Endothelial cell of umbilical vein (primary cell): ENCODE measurements around the gene WDR27. TPM values are rescaled to one million over a fixed set of nuclear protein-coding genes. Genes with fewer than 3 reads are reported as not detected.

Experiments used
- BruUV-seq: library from RNA; stranded (reverse); fragments of 400-500 nt; replicated peaks from 2 replicates; lab custom pipeline; 2021; lab: Mats Ljungman, UMichigan
- CTCF ChIA-PET: fragments of 300-600, 350-600 bp; sonication (Branson Sonifier 250); formaldehyde crosslinking; loops from one replicate; lab custom pipeline; 2021; ENCODE audit warnings: antibody characterized with exemption, inconsistent platforms; lab: Charles Lee
- POLR2A ChIA-PET: fragments of 300-600, 350-600 bp; sonication (Branson Sonifier 250); formaldehyde crosslinking; loops from one replicate; lab custom pipeline; 2021; ENCODE audit warnings: antibody characterized with exemption, inconsistent platforms; lab: Charles Lee
- DNase-seq: peaks from one replicate; pipeline ENCODE4 v3.0.0-alpha.2; 2011; ENCODE audit warnings: low read depth, low spot score
- FAIRE-seq: peaks from 2 replicates; lab custom pipeline; 2011; peaks lifted over from hg19 to GRCh38; lab: Jason Lieb, UNC
- H2AFZ ChIP-seq: 2 replicates; pipeline ENCODE4 v1.6.0; 2012; ENCODE audit warnings: low read depth, low read length, control low read depth, inconsistent platforms
- H3K27ac ChIP-seq: 2 replicates; pipeline ENCODE4 v1.5.1; 2011; ENCODE audit warnings: low read depth, mild to moderate bottlenecking, control low read depth, low read length, moderate library complexity; ENCODE audit not compliant: insufficient read depth
- H3K27me3 ChIP-seq, 2 experiments: 2 replicates each; pipeline versions ENCODE4 v1.6.0 to v1.6.1; 2011; ENCODE audit warnings: low read length in 2 of 2, mixed read lengths in 1 of 2; ENCODE audit not compliant: control insufficient read depth in 2 of 2, insufficient read depth in 2 of 2
- H3K36me3 ChIP-seq, 2 experiments: 2 replicates in 1 of 2; 3 replicates in 1 of 2; pipeline ENCODE4 v1.5.1; 2011; ENCODE audit warnings: low read length in 2 of 2, mild to moderate bottlenecking in 1 of 2, moderate library complexity in 1 of 2; ENCODE audit not compliant: control insufficient read depth in 2 of 2, insufficient read depth in 2 of 2; ENCODE audit errors: extremely low read depth in 1 of 2
- H3K4me1 ChIP-seq: 3 replicates; pipeline ENCODE4 v1.5.1; 2011; ENCODE audit warnings: mild to moderate bottlenecking, low read length; ENCODE audit not compliant: control insufficient read depth, insufficient read depth; ENCODE audit errors: extremely low read depth
- H3K4me2 ChIP-seq: 2 replicates; pipeline ENCODE4 v1.6.1; 2011; ENCODE audit warnings: low read length, control low read depth, mixed read lengths; ENCODE audit not compliant: insufficient read depth
- H3K4me3 ChIP-seq, 3 experiments: fragments of 200-600 bp in 1 of 3; sonication (generic), shearing (Covaris generic) in 1 of 3; replicated peaks in 1 of 3; 2 replicates each; pipeline ENCODE4 v1.5.1; 2011 to 2016; ENCODE audit warnings: control low read depth in 3 of 3, low read length in 3 of 3, mild to moderate bottlenecking in 2 of 3, inconsistent platforms in 1 of 3, low read depth in 1 of 3, moderate library complexity in 1 of 3; ENCODE audit not compliant: insufficient read depth in 1 of 3
- H3K79me2 ChIP-seq: 2 replicates; pipeline ENCODE4 v1.6.0; 2012; ENCODE audit warnings: low read length, inconsistent platforms; ENCODE audit not compliant: control insufficient read depth, insufficient read depth
- H3K9ac ChIP-seq: replicated peaks from 2 replicates; pipeline ENCODE3; 2011; ENCODE audit warnings: low read length, control low read depth; ENCODE audit not compliant: insufficient read depth; ENCODE audit errors: extremely low read depth
- H3K9me1 ChIP-seq: replicated peaks from 3 replicates; pipeline ENCODE4 v1.6.0; 2011; ENCODE audit warnings: mild to moderate bottlenecking, low read length; ENCODE audit not compliant: control insufficient read depth, insufficient read depth; ENCODE audit errors: extremely low read depth
- H3K9me3 ChIP-seq: replicated peaks from 2 replicates; pipeline ENCODE4 v1.5.1; 2012; ENCODE audit warnings: low read length, inconsistent platforms; ENCODE audit not compliant: control insufficient read depth, insufficient read depth
- H4K20me1 ChIP-seq: replicated peaks from 2 replicates; pipeline ENCODE3; 2011; ENCODE audit warnings: mild to moderate bottlenecking, low read length; ENCODE audit not compliant: control insufficient read depth, insufficient read depth; ENCODE audit errors: extremely low read depth
- CTCF ChIP-seq, 2 donors: IDR thresholded peaks; 1 replicate in 1 of 2; 2 replicates in 1 of 2; pipeline ENCODE4 v1.5.1; 2011; ENCODE audit warnings: low read length in 2 of 2, mild to moderate bottlenecking in 2 of 2, moderate library complexity in 2 of 2, control low read depth in 1 of 2, inconsistent platforms in 1 of 2, low read depth in 1 of 2; ENCODE audit not compliant: insufficient read depth in 1 of 2; ENCODE audit errors: extremely low read depth in 1 of 2
- EZH2 ChIP-seq: IDR thresholded peaks from 2 replicates; pipeline ENCODE4 v1.6.1; 2012; ENCODE audit warnings: borderline replicate concordance, low read depth, mild to moderate bottlenecking, moderate library complexity, low read length, inconsistent platforms; ENCODE audit not compliant: severe bottlenecking
- FOS ChIP-seq: IDR thresholded peaks from 2 replicates; pipeline ENCODE4 v1.6.1; 2011; ENCODE audit warnings: mild to moderate bottlenecking, low read length, moderate library complexity, borderline replicate concordance; ENCODE audit not compliant: insufficient read depth
- GATA2 ChIP-seq: IDR thresholded peaks from 2 replicates; pipeline ENCODE4 v1.7.0; 2011; ENCODE audit warnings: low read depth, mild to moderate bottlenecking, moderate library complexity, mixed read lengths, low read length; ENCODE audit not compliant: insufficient read length, insufficient read depth
- JUN ChIP-seq: IDR thresholded peaks from 2 replicates; pipeline ENCODE4 v1.6.1; 2011; ENCODE audit warnings: borderline replicate concordance, low read depth; ENCODE audit not compliant: insufficient read length, insufficient read depth
- MAX ChIP-seq: IDR thresholded peaks from 2 replicates; pipeline ENCODE4 v1.6.1; 2011; ENCODE audit not compliant: insufficient read depth, insufficient read length
- MYC ChIP-seq: IDR thresholded peaks from one replicate; pipeline ENCODE4 v1.6.1; 2011; ENCODE audit warnings: mild to moderate bottlenecking, low read depth, low read length
- POLR2A ChIP-seq: IDR thresholded peaks from 2 replicates; pipeline ENCODE4 v1.6.1; 2012; ENCODE audit warnings: low read depth, mild to moderate bottlenecking, control low read depth, low read length
- POLR2AphosphoS5 ChIP-seq: IDR thresholded peaks from 2 replicates; pipeline ENCODE4 v1.6.1; 2012; ENCODE audit warnings: low read depth, mild to moderate bottlenecking, control low read depth, low read length, moderate library complexity; ENCODE audit not compliant: insufficient read depth
- dilution Hi-C: fragments of 300-500 bp; cut with MboI; formaldehyde crosslinking; loops from one replicate; pipeline ENCODE4 v1.15.0; 2019; ENCODE audit warnings: low sequenced_read_pairs; ENCODE audit not compliant: extremely low pct_ligation_motif_present
- intact Hi-C: fragments of 100-400 bp; cut with micrococcal nuclease; formaldehyde crosslinking; loops from one replicate; pipeline ENCODE4 v1.10.0; 2022
- polyA plus RNA-seq, 4 experiments: library from polyadenylated mRNA; depleted of rRNA in 3 of 4; stranded (reverse) in 3 of 4; unstranded in 1 of 4; fragments of >200 nt; gene quantifications; 2 replicates each; pipeline versions ENCODE4 v1.2.1 to v1.2.3, GENCODE V29; 2011 to 2012; ENCODE audit warnings: missing spikeins in 1 of 4
- total RNA-seq: library from RNA; stranded (reverse); gene quantifications from 2 replicates; pipeline ENCODE4 v1.2.3, GENCODE V29; 2021

The WDR27 gene
- total and polyA plus RNA-seq, 2 donors (not counting 3 experiments of a cell fraction or from before 2014, with no cell fraction given): 60.1 to 69.7 TPM

DNA sequence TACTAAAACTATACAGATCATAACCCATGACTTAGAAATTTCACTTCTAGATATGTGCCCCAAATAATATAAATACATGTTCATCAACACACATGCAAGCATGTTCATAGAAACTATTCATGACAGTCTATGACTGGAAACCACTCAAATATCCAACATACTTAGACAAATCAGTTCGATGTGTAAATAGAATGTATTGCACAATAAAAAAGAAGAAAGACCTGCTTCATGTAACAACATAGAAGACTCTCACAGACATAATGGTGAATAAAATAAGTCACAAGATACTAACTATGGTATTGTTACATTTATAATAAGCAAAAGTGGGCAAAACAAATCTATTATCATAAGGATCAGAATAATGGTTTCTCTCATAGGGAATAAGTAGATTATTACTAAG, 284.7 kb downstream of the WDR27 start:
- Histone ChIP-seq H3K36me3 (no peaks in the 10 kb centered on the region), H4K20me1 (no peaks in the 10 kb centered on the region), H3K9me3 (no peaks in the 10 kb centered on the region), H3K9me1 (no peaks in the 10 kb centered on the region), H3K9ac (no peak overlapping the region), H2AFZ (no peak overlapping the region), H3K27me3 (no peaks in the 10 kb centered on the region), H3K79me2 (no peaks in the 10 kb centered on the region), H3K27ac (no peak overlapping the region), H3K4me3 (no peak overlapping the region), H3K4me1 (no peaks in the 10 kb centered on the region), H3K4me2 (no peak overlapping the region)
- FAIRE-seq: no peak
- no TSS peak for BruUV-seq
- ChIA-PET CTCF (no interaction called here), POLR2A (no interaction called here)
- DNase-seq: no peak
- intact Hi-C loops: no loop called here
- no peak for TF ChIP-seq GATA2
- TF ChIP-seq MYC: no peak
- no peak for TF ChIP-seq JUN
- TF ChIP-seq POLR2A: no peak
- TF ChIP-seq POLR2AphosphoS5: no peak
- no peak for TF ChIP-seq MAX
- no peak for TF ChIP-seq CTCF (IDR thresholded peaks at IDR 0.05; ENCODE audit: extremely low read depth in 1 of 2, insufficient read depth in 1 of 2, low read depth in 1 of 2, low read length in 2 of 2)
- no peak for TF ChIP-seq EZH2
- TF ChIP-seq FOS: no peak
- dilution Hi-C loops: no loop called here
